Measurements from ENCODE around the gene EFNA5.

Gene EFNA5

GRCh38 chr5:107414802-107415201 is 255.9 kb downstream of the EFNA5 start:
- no peak for DNase-seq

- no peak for DNase-seq
These were observed 257.0 kb downstream of the EFNA5 start for GRCh38 chr5:107413754-107414153.

- no peak for DNase-seq
These were observed 262.2 kb downstream of the EFNA5 start for GRCh38 chr5:107408564-107408963.

- DNase-seq, result no peak
These were observed 262.9 kb downstream of the EFNA5 start for GRCh38 chr5:107407713-107408298.

- DNase-seq, result no peak
These were observed 266.0 kb downstream of the EFNA5 start for GRCh38 chr5:107404595-107405374.

GRCh38 chr5:107403228-107403953 is 267.3 kb downstream of the EFNA5 start:
- no peak for DNase-seq

GRCh38 chr5:107402434-107403227 is 268.1 kb downstream of the EFNA5 start:
- no peak for DNase-seq

GRCh38 chr5:107401470-107402122 is 269.1 kb downstream of the EFNA5 start:
- DNase-seq, result no peak

GRCh38 chr5:107400328-107400727 is 270.4 kb downstream of the EFNA5 start:
- no peak for DNase-seq

GRCh38 chr5:107398703-107399102 is 272.0 kb downstream of the EFNA5 start:
- DNase-seq, result no peak

- DNase-seq, result no peak
These were observed 274.4 kb downstream of the EFNA5 start for GRCh38 chr5:107396351-107396690.

- DNase-seq, result no peak
These were observed 274.9 kb downstream of the EFNA5 start for GRCh38 chr5:107395632-107396350.

- DNase-seq, result no peak
These were observed 276.9 kb downstream of the EFNA5 start for GRCh38 chr5:107393851-107394250.

- DNase-seq, result no peak
These were observed 278.9 kb downstream of the EFNA5 start for GRCh38 chr5:107391787-107392186.

GRCh38 chr5:107389775-107390148 is 281.0 kb downstream of the EFNA5 start:
- no peak for DNase-seq

- DNase-seq, result peak; percentile 41
These were observed 281.5 kb downstream of the EFNA5 start for GRCh38 chr5:107389130-107389774.

- no peak for DNase-seq
These were observed 282.4 kb downstream of the EFNA5 start for GRCh38 chr5:107388141-107388861.

- no peak for DNase-seq
These were observed 283.1 kb downstream of the EFNA5 start for GRCh38 chr5:107387526-107388140.

- DNase-seq, result no peak
These were observed 285.0 kb downstream of the EFNA5 start for GRCh38 chr5:107385708-107386107.

- DNase-seq, result no peak
These were observed 286.5 kb downstream of the EFNA5 start for GRCh38 chr5:107384256-107384655.

All from NCI-H2029 treated with DMSO at 0.1 percent for 48 hours (cell line).